HG02623 (cell line): Measurements from ENCODE around the gene RND2.

Source experiments
- ATAC-seq: cut with Tn5 transposase; IDR thresholded peaks from one replicate; pipeline ENCODE4 v1.9.1; 2021; ENCODE audit warnings: moderate library complexity; ENCODE audit not compliant: unreplicated experiment

RND2 gene

GRCh38 chr17:43006639-43007551 is 18.1 kb upstream of the RND2 start, which contains the start of gene IFI35:
Gene IFI35, plus strand, starts transcription at chr17:43006784. Its CDS starts 164 bp downstream, at chr17:43006948.
- ATAC-seq, result no peak

GRCh38 chr17:43010667-43011308 is 14.2 kb upstream of the RND2 start:
- no peak for ATAC-seq

GRCh38 chr17:43011728-43012472 is 13.1 kb upstream of the RND2 start:
- ATAC-seq, result no peak

- no peak for ATAC-seq
These were observed 11.7 kb upstream of the RND2 start for GRCh38 chr17:43013296-43013695.

- no peak for ATAC-seq
These were observed 10.9 kb upstream of the RND2 start for GRCh38 chr17:43014020-43014648.

- ATAC-seq, result no peak
These were observed 10.1 kb upstream of the RND2 start for GRCh38 chr17:43014649-43015542.

GRCh38 chr17:43015579-43015978 is 9.5 kb upstream of the RND2 start:
- no peak for ATAC-seq

- no peak for ATAC-seq
These were observed 8.8 kb upstream of the RND2 start for GRCh38 chr17:43016216-43016615.

- no peak for ATAC-seq
These were observed 6.8 kb upstream of the RND2 start for GRCh38 chr17:43018008-43018853.

- no peak for ATAC-seq
These were observed 6.1 kb upstream of the RND2 start for GRCh38 chr17:43018932-43019331.

GRCh38 chr17:43019418-43019817 is 5.6 kb upstream of the RND2 start:
- ATAC-seq, result no peak

GRCh38 chr17:43020030-43020621 is 4.9 kb upstream of the RND2 start:
- no peak for ATAC-seq

- ATAC-seq, result no peak
These were observed 4.0 kb upstream of the RND2 start for GRCh38 chr17:43020789-43021740.

- no peak for ATAC-seq
These were observed 3.1 kb upstream of the RND2 start, which contains the start of gene VAT1 for GRCh38 chr17:43021741-43022512. Gene VAT1, minus strand, starts transcription at chr17:43022385. Its CDS starts 63 bp downstream, at chr17:43022322.

GRCh38 chr17:43025290-43025657 is 243 bp downstream of the RND2 start:
- ATAC-seq, result no peak

GRCh38 chr17:43025766-43026537 is 921 bp downstream of the RND2 start:
- no peak for ATAC-seq
